Placental pericyte (primary cell): Measurements from ENCODE around the gene RFESD. TPM values are rescaled to one million over a fixed set of nuclear protein-coding genes. Genes with fewer than 3 reads are reported as not detected.

Source experiments
- total RNA-seq: library from RNA; depleted of rRNA; stranded (reverse); fragments of >200 nt; gene quantifications from 2 replicates; pipeline ENCODE4 v1.2.3, GENCODE V29; 2012

The RFESD gene
- total RNA-seq: 1.0 and 2.0 TPM in 2 replicates

GRCh38 chr5:95646569-95647431 lies at the start of gene RFESD:
Gene RFESD (plus strand): TSS chr5:95646777. CDS start chr5:95652272, 5,495 bp downstream.

DNA sequence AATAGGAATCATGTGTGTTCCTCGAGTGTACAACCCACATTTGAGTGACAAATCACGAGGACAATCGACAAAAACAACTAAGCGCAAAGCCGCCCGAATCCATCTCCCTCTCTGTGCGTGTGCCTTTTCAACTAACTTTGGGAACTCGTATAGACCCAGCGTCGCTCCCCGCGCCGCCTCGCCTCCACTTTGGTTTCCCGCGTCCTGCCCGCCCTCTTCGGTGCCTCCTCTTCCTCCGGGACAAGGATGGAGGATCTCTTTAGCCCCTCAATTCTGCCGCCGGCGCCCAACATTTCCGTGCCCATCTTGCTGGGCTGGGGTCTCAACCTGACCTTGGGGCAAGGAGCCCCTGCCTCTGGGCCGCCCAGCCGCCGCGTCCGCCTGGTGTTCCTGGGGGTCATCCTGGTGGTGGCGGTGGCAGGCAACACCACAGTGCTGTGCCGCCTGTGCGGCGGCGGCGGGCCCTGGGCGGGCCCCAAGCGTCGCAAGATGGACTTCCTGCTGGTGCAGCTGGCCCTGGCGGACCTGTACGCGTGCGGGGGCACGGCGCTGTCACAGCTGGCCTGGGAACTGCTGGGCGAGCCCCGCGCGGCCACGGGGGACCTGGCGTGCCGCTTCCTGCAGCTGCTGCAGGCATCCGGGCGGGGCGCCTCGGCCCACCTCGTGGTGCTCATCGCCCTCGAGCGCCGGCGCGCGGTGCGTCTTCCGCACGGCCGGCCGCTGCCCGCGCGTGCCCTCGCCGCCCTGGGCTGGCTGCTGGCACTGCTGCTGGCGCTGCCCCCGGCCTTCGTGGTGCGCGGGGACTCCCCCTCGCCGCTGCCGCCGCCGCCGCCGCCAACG lies 26.3 kb upstream of the RFESD start, which contains the start of gene GPR150:
Gene GPR150 (plus strand): TSS at position 58 of the 840 bp plus-strand sequence. CDS start 189 bp downstream, at position 247.

GRCh38 chr5:95682891-95683290 lies 36.3 kb downstream of the RFESD start, which contains the start of gene SPATA9:
Gene SPATA9 (minus strand): TSS chr5:95682991. CDS start chr5:95682854, 137 bp downstream.

Other genes with a start within 250 kb of the RFESD start
- 101 and 140 TPM in 2 replicates for gene SKIC3, start 91.8 kb upstream of the RFESD start, total RNA-seq
- 8.8 and 18.8 TPM in 2 replicates for gene ARSK, start 91.7 kb upstream of the RFESD start, total RNA-seq
- gene GPR150, start 26.7 kb upstream of the RFESD start, total RNA-seq: under 0.01 and 0.43 TPM in 2 replicates
- gene SPATA9, start 36.2 kb downstream of the RFESD start, total RNA-seq: 0.57 and 0.88 TPM in 2 replicates
- 128 and 196 TPM in 2 replicates for gene RHOBTB3, start 84.6 kb downstream of the RFESD start, total RNA-seq
- gene GLRX, start 175.9 kb downstream of the RFESD start, total RNA-seq: 54.5 and 146 TPM in 2 replicates